Stomach (tissue), 9 donors: ENCODE data around the gene C1orf52. TPM values are rescaled to one million over a fixed set of nuclear protein-coding genes. Genes with fewer than 3 reads are reported as not detected.

ENCODE experiments used
- DNase-seq, 2 donors: peaks; one replicate each; pipeline versions ENCODE4 v3.0.0 to v3.0.0-alpha.2; 2013 to 2019
- H3K27ac ChIP-seq, 5 donors: fragments of 200-600 bp in 4 of 5; sonication (generic) in 4 of 5; one replicate each; pipeline ENCODE4 v1.5.1; 2013 to 2019; ENCODE audit warnings: mild to moderate bottlenecking in 1 of 5, moderate library complexity in 1 of 5
- H3K27me3 ChIP-seq, 3 donors: fragments of 200-600 bp; sonication (generic); one replicate each; pipeline ENCODE4 v1.5.1; 2017 to 2019; ENCODE audit warnings: mixed run types in 1 of 3
- H3K36me3 ChIP-seq, 4 donors: fragments of 200-600 bp; sonication (generic); 1 replicate in 3 of 4; 2 replicates in 1 of 4; pipeline ENCODE4 v1.5.1; 2016 to 2019
- H3K4me1 ChIP-seq, 4 donors: fragments of 200-600 bp; sonication (generic); one replicate each; pipeline ENCODE4 v1.5.1; 2016 to 2019
- H3K4me3 ChIP-seq, 4 donors: fragments of 200-600 bp; sonication (generic) in 3 of 4; one replicate each; pipeline ENCODE4 v1.5.1; 2016 to 2019; ENCODE audit warnings: mild to moderate bottlenecking in 1 of 4
- H3K9me3 ChIP-seq, 4 donors: fragments of 200-600 bp; sonication (generic); one replicate each; pipeline ENCODE4 v1.5.1; 2016 to 2019
- EP300 ChIP-seq: sonication (generic); formaldehyde crosslinking; IDR thresholded peaks from one replicate; pipeline ENCODE4 v1.6.1; 2017; ENCODE audit warnings: antibody characterized with exemption
- POLR2A ChIP-seq, 4 donors: fragments of 450-650 bp; IDR thresholded peaks; one replicate each; pipeline ENCODE4 v1.6.1; 2016; ENCODE audit warnings: antibody characterized with exemption in 4 of 4, control low read depth in 2 of 4, mild to moderate bottlenecking in 1 of 4, moderate library complexity in 1 of 4
- POLR2AphosphoS5 ChIP-seq, 3 donors: sonication (generic); formaldehyde crosslinking; IDR thresholded peaks; one replicate each; pipeline ENCODE4 v1.6.1; 2016; ENCODE audit warnings: antibody characterized with exemption in 3 of 3
- WGBS, 5 donors: extraction: QIAGEN DNeasy Blood & Tissue Kit in 3 of 5; methylation state at CpG; one replicate each; pipeline versions ENCODE4 v1.1.5 to v1.1.7; 2013 to 2018; 5-methylcytosine and 5-hydroxymethylcytosine counted together
- intact Hi-C: fragments of 100-400 bp; cut with DNase I; formaldehyde crosslinking; loops from one replicate; pipeline ENCODE4 v1.15.1; 2023; ENCODE audit warnings: low total_unique reads
- polyA plus RNA-seq, 3 donors: library from polyadenylated mRNA; stranded (reverse); fragments of 200-250 nt; gene quantifications; one replicate each; pipeline ENCODE4 v1.2.3, GENCODE V29; 2013
- small RNA-seq, 4 donors: library from RNA; depleted of rRNA; stranded (forward); fragments of <200 nt; gene quantifications; one replicate each; pipeline ENCODE3, GENCODE V24; 2016
- total RNA-seq, 5 donors: library from RNA; depleted of rRNA; stranded (reverse); fragments of >200 nt; gene quantifications; one replicate each; pipeline versions ENCODE4 v1.1.0 to v1.2.3, GENCODE V29; 2014 to 2016
- TF ChIP-seq, protein P1 (sequence below), 7 experiments: fragments of 450-650 bp in 4 of 7; fragments of 200-600 bp in 3 of 7; sonication (generic) in 3 of 7; IDR thresholded peaks; one replicate each; pipeline ENCODE4 v1.5.1; 2016 to 2019; ENCODE audit warnings: antibody characterized with exemption in 7 of 7, control low read depth in 2 of 7, mild to moderate bottlenecking in 1 of 7
- donor health status: healthy with polysubstance abuse.
- donor health status: Bipolar disorder and iron deficiency.
- donor health status: healthy.

C1orf52 gene
- total and polyA plus RNA-seq, 8 donors: 5.8 to 39.3 (median 14.4) TPM

DNA sequence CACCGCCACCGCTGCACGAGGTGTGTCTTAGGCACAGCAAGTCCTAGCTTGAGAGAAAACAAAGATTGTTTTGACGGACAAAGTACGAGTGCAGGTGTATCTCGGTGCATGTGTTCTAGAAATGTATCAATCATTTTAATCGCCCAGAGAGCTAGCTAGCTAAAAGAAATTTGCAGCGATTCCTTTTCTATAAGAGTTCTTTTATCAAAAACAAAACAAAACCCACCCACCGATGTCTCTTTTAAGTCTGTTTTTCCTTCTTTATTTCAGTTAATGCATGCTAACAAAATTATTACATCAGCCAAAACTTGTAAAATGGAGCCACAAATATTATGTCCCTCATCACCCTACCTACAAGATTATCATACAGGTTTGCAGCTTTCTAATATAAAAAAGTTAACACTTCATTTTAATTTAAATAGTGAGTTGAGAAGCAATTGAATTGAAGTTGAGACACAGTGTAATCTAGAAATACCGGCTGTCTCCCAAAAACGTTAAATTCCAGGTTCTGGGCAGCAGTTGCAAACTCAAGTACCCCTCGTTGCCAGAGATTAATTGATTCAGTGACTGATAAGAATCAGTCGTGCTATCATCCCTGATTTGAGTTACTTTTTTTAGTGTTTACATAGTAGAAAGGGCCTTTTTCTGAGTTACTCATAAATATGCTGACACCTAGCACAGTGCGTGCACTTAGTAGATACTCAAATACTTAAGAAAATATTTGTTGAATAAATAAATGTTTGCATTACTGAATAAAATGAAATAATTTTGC is 57.2 kb downstream of the C1orf52 start:
- TF ChIP-seq POLR2AphosphoS5 (IDR thresholded peaks at IDR 0.05) (no peak), EP300 (no peak), POLR2A (IDR thresholded peaks at IDR 0.05) (no peak)
- TF ChIP-seq, protein P1, sequence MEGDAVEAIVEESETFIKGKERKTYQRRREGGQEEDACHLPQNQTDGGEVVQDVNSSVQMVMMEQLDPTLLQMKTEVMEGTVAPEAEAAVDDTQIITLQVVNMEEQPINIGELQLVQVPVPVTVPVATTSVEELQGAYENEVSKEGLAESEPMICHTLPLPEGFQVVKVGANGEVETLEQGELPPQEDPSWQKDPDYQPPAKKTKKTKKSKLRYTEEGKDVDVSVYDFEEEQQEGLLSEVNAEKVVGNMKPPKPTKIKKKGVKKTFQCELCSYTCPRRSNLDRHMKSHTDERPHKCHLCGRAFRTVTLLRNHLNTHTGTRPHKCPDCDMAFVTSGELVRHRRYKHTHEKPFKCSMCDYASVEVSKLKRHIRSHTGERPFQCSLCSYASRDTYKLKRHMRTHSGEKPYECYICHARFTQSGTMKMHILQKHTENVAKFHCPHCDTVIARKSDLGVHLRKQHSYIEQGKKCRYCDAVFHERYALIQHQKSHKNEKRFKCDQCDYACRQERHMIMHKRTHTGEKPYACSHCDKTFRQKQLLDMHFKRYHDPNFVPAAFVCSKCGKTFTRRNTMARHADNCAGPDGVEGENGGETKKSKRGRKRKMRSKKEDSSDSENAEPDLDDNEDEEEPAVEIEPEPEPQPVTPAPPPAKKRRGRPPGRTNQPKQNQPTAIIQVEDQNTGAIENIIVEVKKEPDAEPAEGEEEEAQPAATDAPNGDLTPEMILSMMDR (IDR thresholded peaks at IDR 0.05): no peak

DNA sequence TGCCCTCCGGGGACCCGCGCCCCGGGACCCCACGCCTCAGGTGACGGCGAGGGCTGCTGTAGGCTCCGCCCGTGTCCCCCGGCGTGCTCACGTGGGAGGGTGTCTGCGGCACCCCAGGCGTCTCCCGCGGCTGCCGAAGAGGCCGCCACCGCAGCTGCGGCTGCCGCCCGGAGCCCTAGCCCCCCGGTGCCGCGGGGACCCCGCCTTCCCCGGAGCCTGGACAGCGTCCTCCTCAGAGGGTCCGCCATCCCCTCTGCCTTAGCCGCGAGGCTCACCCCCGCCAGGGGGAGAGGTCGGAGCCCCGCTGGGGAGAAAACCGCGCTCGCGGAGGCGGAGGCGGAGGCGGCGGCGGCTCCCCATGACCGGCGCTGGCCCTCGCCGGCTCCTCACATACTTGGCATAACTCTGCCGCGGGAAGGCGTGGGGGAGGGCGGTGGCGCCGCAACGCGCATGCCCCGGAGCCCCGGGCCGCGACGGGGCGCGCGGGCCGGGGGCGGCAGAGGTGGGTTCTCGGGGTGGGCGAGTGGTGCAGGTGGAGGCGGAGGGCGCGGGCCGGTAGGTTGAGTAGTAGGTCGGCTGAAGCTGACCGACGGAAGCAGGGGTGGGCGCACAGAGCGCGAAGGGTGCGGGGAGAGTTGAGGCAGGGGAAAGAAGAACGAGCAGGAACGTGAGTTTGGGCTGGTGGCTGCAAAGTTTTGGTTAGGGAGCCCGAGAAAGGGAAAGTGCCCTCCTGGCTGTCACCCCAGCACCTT is 57.9 kb downstream of the C1orf52 start:
- DNase-seq: peak; percentile 78 to 91
- Histone ChIP-seq H3K27ac (peak overlapping the region; percentile 97 to 98 (median 98)), H3K36me3 (no peaks in the 10 kb centered on the region), H3K4me3 (peak overlapping the region; percentile 88 to 98 (median 93)), H3K9me3 (no peaks in the 10 kb centered on the region), H3K27me3 (peaks cover 0 to 30% (median 0%) of the 10 kb centered on the region in 3 donors), H3K4me1 (peaks cover 6 to 56% (median 27%) of the 10 kb centered on the region in 4 donors)
- peak; percentile 21 to 79 (median 73) for TF ChIP-seq POLR2AphosphoS5 (IDR thresholded peaks at IDR 0.05)
- TF ChIP-seq, protein P1 (IDR thresholded peaks at IDR 0.05): no peak
- WGBS, 5 donors: 0 to 1% (median 1%) methylated on average over 37 to 81 of the region's 81 CpGs
- intact Hi-C loops: no loop called here

More for the DNA sequence above, 57.2 kb downstream of the C1orf52 start:
- Histone ChIP-seq H3K36me3 (no peaks in the 10 kb centered on the region), H3K9me3 (no peaks in the 10 kb centered on the region), H3K4me1 (peaks cover 6 to 50% (median 24%) of the 10 kb centered on the region in 4 donors), H3K27ac (peak overlapping the region; percentile 97 to 98 (median 98)), H3K27me3 (peaks cover 0 to 30% (median 0%) of the 10 kb centered on the region in 3 donors), H3K4me3 (peak overlapping the region; percentile 88 to 98 (median 93))
- intact Hi-C loops: no loop called here
- DNase-seq: no peak
- 8 to 13% (median 10%) methylated on average over 14 of the region's 14 CpGs for WGBS, 5 donors

DNA sequence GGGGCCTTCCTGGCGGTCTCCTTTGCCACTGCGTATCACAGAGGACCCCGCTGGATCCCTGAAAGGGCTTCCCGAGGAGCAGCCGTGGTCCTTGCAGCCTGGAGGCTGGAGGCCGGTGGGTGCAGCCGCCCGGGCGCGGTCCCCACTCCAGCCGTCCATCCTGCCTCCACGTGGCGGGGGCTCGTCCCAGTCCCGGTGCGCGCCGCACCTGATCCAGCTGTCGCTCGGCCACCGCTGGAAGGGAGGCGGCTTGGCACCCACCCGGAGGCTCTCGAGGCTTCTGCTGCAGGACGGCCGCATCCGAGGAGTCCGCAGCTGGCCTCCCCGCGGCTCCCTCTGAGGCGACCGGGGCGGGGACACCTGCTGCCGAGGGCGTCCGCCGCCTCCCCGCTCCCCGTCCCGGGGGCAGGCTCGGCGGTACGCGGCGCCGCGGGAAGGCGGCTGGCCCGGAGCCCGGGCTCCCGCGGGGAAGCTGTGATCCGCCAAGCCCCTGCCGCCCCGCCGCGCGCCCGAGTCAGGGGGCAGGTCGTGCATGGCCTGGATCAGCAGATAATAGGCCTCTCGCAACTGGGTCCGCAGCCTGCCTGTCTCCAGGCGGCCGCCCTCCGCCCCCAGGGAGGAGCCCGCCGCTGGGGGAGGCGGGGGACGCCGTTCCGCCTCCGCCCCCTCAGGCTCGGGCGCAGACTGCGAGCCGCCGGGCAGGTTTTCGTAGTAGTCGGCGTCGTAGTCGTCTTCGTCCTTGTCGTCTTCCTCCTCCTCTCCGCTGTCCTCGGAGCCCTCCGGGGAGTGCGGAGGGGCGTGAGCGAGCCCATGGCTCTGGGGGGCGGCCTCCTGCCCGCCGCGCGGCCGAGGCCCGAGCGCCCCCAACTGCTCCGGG is 58.8 kb downstream of the C1orf52 start, which contains the start of gene SYDE2:
TSS of gene SYDE2 (minus strand) at position 554 of the 877 bp plus-strand sequence. CDS start at position 534, 20 bp downstream.
- TF ChIP-seq, protein P1 (IDR thresholded peaks at IDR 0.05): no peak
- peak in 1 of 4 donors; percentile 76 for TF ChIP-seq POLR2A (IDR thresholded peaks at IDR 0.05)
- TF ChIP-seq POLR2AphosphoS5 (IDR thresholded peaks at IDR 0.05): peak; percentile 33 to 91 (median 90)
- no peak for TF ChIP-seq EP300

More for the DNA sequence above, 58.8 kb downstream of the C1orf52 start, which contains the start of gene SYDE2:
- intact Hi-C loops: no loop called here
- DNase-seq: peak; percentile 82 to 94
- H3K36me3 ChIP-seq: no peaks in the 10 kb centered on the region
- no peaks in the 10 kb centered on the region for H3K9me3 ChIP-seq
- WGBS, 5 donors: 0 to 1% (median 1%) methylated on average over 14 to 99 of the region's 99 CpGs
- peaks cover 6 to 63% (median 32%) of the 10 kb centered on the region in 4 donors for H3K4me1 ChIP-seq
- H3K27ac ChIP-seq: peak within 1 kb of the TSS; percentile 97 to 98 (median 98)
- H3K4me3 ChIP-seq: peak within 1 kb of the TSS; percentile 88 to 98 (median 93)
- H3K27me3 ChIP-seq: peaks cover 0 to 30% (median 0%) of the 10 kb centered on the region in 3 donors

Small RNA genes within 50 kb of the gene (small RNA-seq; reads per million reads assigned to genes)
- 0 reads per million in 4 donors for gene RF00019

Other genes with a start within 250 kb of the C1orf52 start
- gene MCOLN3, start 211.2 kb downstream of the C1orf52 start, total RNA-seq: 1 to 10 TPM in 2 of 5 donors, under 1 TPM in 1, not detected in 2; 0.89 to 7.3 (median 2.6) TPM
- gene MCOLN3, start 211.2 kb downstream of the C1orf52 start, polyA plus RNA-seq: 1 to 10 TPM in 2 of 3 donors, under 1 TPM in 1; 1.00 to 1.4 (median 1.4) TPM
- gene SYDE2, start 58.6 kb downstream of the C1orf52 start, total RNA-seq: 10 to 100 TPM; 13.0 to 45.3 (median 36.6) TPM
- 1 to 10 TPM in 2 of 3 donors, under 1 TPM in 1; 0.75 to 1.2 (median 1.2) TPM for gene SYDE2, start 58.6 kb downstream of the C1orf52 start, polyA plus RNA-seq
- 10 to 100 TPM in 4 of 5 donors, 1 to 10 TPM in 1; 6.1 to 42.7 (median 38.5) TPM for gene BCL10, start 17.0 kb upstream of the C1orf52 start, total RNA-seq
- gene BCL10, start 17.0 kb upstream of the C1orf52 start, polyA plus RNA-seq: 10 to 100 TPM in 1 of 3 donors, 1 to 10 TPM in 2; 8.1 to 23.4 (median 9.9) TPM
- gene DDAH1, start 205.5 kb upstream of the C1orf52 start, total RNA-seq: 100 to 1,000 TPM in 1 of 5 donors, 10 to 100 TPM in 4; 39.7 to 113 (median 58.4) TPM
- 10 to 100 TPM; 10.6 to 23.1 (median 20.0) TPM for gene DDAH1, start 205.5 kb upstream of the C1orf52 start, polyA plus RNA-seq